ENCODE data around the gene DOCK4.
A peak's percentile ranks its signal among the peaks of the same experiment; 100 is the strongest.

Gene DOCK4

DNA sequence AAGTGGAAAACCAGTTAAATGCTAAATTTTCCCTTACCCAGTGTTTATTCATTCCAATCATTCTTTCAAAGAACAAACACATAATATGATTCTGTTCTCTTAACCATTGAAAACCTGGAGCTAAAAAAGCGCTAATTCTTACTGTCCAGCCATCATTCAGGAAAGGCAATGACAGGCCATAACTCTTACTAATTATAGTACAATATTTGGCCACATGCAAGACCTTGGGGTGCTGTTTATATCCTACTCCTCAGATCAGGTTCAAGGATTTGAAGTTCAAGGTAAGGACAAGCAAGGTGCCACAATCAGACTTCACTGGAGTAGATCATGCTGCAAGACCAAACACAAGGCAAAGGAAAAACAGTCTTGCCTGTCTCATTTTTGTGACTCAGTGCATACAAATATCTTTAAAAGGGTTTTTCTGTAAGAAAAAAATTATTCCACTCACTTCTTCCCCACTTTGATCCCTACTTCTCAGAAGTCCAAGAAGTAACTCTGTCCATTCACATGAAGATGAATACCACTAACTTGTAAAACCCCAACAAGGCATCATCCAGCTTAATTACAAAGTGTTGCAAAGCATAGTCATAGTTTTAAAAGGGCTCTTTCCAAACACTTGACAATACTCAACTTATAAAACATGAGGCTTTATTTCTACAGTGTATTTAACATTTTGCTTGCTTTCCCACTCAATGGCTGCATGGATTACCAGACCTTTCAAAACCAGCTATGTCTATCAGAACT, 153.0 kb downstream of the DOCK4 start:
- peak; percentile 25 for DNase-seq
- H4K8ac ChIP-seq (ENCODE audit: low read length) = no peak overlapping the region
- 55% methylated on average over 1 of the region's 1 CpG for WGBS

DNA sequence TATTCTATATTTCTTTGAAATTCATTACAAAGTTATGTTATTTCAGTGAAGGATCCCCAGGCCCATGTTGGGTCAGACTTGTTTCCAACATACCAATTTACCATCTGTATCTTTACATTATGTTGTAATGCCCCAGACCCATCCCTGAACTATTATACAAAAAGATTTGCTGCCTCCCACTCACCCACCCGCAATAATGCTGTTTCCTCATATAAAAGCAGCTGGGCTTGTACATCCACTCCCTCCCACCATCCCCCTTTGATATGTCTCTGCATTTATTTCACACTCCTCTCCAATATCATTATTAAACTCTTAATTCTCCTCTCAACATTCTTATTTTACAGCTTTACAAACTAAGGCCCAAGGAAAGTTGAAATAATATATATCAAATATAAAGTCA, 153.7 kb downstream of the DOCK4 start:
- Histone ChIP-seq H3K4me2 (ENCODE audit: low read length, poor library complexity, severe bottlenecking) (no peak overlapping the region), H2BK120ac (ENCODE audit: low read depth, low read length) (no peak overlapping the region)
- no peak for DNase-seq

More for the DNA sequence above, 153.0 kb downstream of the DOCK4 start:
- Histone ChIP-seq H2AFZ (ENCODE audit: low read depth, low read length) (no peak overlapping the region), H3K27ac (ENCODE audit: low read length, poor library complexity, severe bottlenecking) (no peak overlapping the region), H3K9me3 (ENCODE audit: control insufficient read depth, low read length) (no peaks in the 10 kb centered on the region), H3K27me3 (ENCODE audit: control insufficient read depth in 1 of 2, insufficient read depth in 1 of 2, low read length in 2 of 2) (no peaks in the 10 kb centered on the region), H3K23ac (ENCODE audit: low read length in 2 of 2) (no peak overlapping the region), H3K79me1 (replicated peaks; ENCODE audit: low read length, poor library complexity, severe bottlenecking) (peaks cover 13% of the 10 kb centered on the region), H3K4me3 (ENCODE audit: insufficient read depth in 1 of 2, low read depth in 1 of 2, low read length in 2 of 2) (no peak overlapping the region), H3K14ac (ENCODE audit: low read length in 2 of 2) (no peak overlapping the region), H2BK12ac (ENCODE audit: low read length in 2 of 2) (no peak overlapping the region), H2BK15ac (ENCODE audit: low read depth, poor library complexity, severe bottlenecking) (no peak overlapping the region), H4K91ac (ENCODE audit: low read length) (no peak overlapping the region), H2AK5ac (ENCODE audit: low read length, severe bottlenecking) (no peak overlapping the region), H3K18ac (ENCODE audit: low read depth in 1 of 2, low read length in 2 of 2) (no peak overlapping the region), H3K4me2 (ENCODE audit: low read length, poor library complexity, severe bottlenecking) (no peak overlapping the region), H2BK120ac (ENCODE audit: low read depth, low read length) (no peak overlapping the region), H3K9ac (ENCODE audit: low read length) (no peak overlapping the region), H3K4me1 (ENCODE audit: control insufficient read depth, insufficient read depth, low read depth, low read length) (peaks cover 5% of the 10 kb centered on the region), H2BK5ac (ENCODE audit: low read depth, low read length, poor library complexity, severe bottlenecking) (no peak overlapping the region), H3K36me3 (ENCODE audit: control insufficient read depth in 1 of 2, insufficient read depth in 2 of 2, low read depth in 1 of 2, low read length in 2 of 2) (no peaks in the 10 kb centered on the region), H3K4ac (ENCODE audit: low read depth in 1 of 2, low read length in 2 of 2) (no peak overlapping the region)

DNA sequence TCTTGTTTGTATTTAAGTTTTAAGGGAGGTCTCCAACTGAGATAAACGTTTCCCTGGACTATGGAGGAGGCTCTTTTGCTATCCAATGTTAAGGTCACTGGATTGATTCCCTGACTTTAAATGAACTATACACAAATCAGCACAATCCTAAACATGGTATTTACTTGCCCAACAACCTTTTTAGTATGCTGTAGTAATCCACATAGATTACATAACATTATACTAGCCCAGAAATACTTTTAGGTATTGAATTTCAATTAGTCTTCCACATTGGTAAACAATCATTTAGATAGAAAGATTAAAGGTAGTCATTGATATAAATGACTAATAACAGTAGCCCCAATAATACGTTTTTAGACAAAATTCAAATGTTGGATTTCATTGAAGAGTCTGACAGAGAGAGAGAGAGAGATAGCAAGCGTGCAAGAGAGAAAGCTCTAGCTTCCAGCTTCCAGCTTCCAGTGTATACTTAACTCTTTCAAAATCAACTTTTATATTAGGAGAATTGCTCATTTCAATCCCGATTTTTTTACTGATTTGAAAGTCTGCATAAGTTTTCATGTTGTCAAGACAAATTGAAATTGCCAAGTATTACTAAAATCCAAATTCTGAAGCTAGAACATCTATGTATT, 155.8 kb downstream of the DOCK4 start:
- Histone ChIP-seq H3K27ac (ENCODE audit: low read length, poor library complexity, severe bottlenecking) (no peak overlapping the region), H3K4me3 (ENCODE audit: insufficient read depth in 1 of 2, low read depth in 1 of 2, low read length in 2 of 2) (no peak overlapping the region), H3K36me3 (ENCODE audit: control insufficient read depth in 1 of 2, insufficient read depth in 2 of 2, low read depth in 1 of 2, low read length in 2 of 2) (peaks cover 0 to 3% of the 10 kb centered on the region in 2 experiments), H3K23ac (ENCODE audit: low read length in 2 of 2) (no peak overlapping the region), H2BK15ac (ENCODE audit: low read depth, poor library complexity, severe bottlenecking) (no peak overlapping the region), H2BK120ac (ENCODE audit: low read depth, low read length) (no peak overlapping the region), H3K4ac (ENCODE audit: low read depth in 1 of 2, low read length in 2 of 2) (no peak overlapping the region), H2BK12ac (ENCODE audit: low read length in 2 of 2) (no peak overlapping the region), H3K27me3 (ENCODE audit: control insufficient read depth in 1 of 2, insufficient read depth in 1 of 2, low read length in 2 of 2) (no peaks in the 10 kb centered on the region), H2AK5ac (ENCODE audit: low read length, severe bottlenecking) (no peak overlapping the region), H2BK5ac (ENCODE audit: low read depth, low read length, poor library complexity, severe bottlenecking) (no peak overlapping the region), H3K9me3 (ENCODE audit: control insufficient read depth, low read length) (no peaks in the 10 kb centered on the region), H3K14ac (ENCODE audit: low read length in 2 of 2) (no peak overlapping the region), H2AFZ (ENCODE audit: low read depth, low read length) (no peak overlapping the region), H3K4me1 (ENCODE audit: control insufficient read depth, insufficient read depth, low read depth, low read length) (peaks cover 6% of the 10 kb centered on the region), H3K4me2 (ENCODE audit: low read length, poor library complexity, severe bottlenecking) (no peak overlapping the region), H3K79me1 (replicated peaks; ENCODE audit: low read length, poor library complexity, severe bottlenecking) (peaks cover 15% of the 10 kb centered on the region), H3K18ac (ENCODE audit: low read depth in 1 of 2, low read length in 2 of 2) (no peak overlapping the region), H4K8ac (ENCODE audit: low read length) (no peak overlapping the region), H3K9ac (ENCODE audit: low read length) (no peak overlapping the region), H4K91ac (ENCODE audit: low read length) (no peak overlapping the region)
- DNase-seq = no peak
- 100% methylated on average over 1 of the region's 4 CpGs for WGBS

More for the DNA sequence above, 153.7 kb downstream of the DOCK4 start:
- H3K9ac ChIP-seq (ENCODE audit: low read length) = no peak overlapping the region
- H3K27ac ChIP-seq (ENCODE audit: low read length, poor library complexity, severe bottlenecking) = no peak overlapping the region
- no peak overlapping the region for H4K91ac ChIP-seq (ENCODE audit: low read length)
- no peak overlapping the region for H3K18ac ChIP-seq (ENCODE audit: low read depth in 1 of 2, low read length in 2 of 2)
- H2AK5ac ChIP-seq (ENCODE audit: low read length, severe bottlenecking) = no peak overlapping the region
- no peak overlapping the region for H3K4me3 ChIP-seq (ENCODE audit: insufficient read depth in 1 of 2, low read depth in 1 of 2, low read length in 2 of 2)
- H3K36me3 ChIP-seq (ENCODE audit: control insufficient read depth in 1 of 2, insufficient read depth in 2 of 2, low read depth in 1 of 2, low read length in 2 of 2) = peaks cover 0 to 3% of the 10 kb centered on the region in 2 experiments
- H2BK15ac ChIP-seq (ENCODE audit: low read depth, poor library complexity, severe bottlenecking) = no peak overlapping the region
- no peak overlapping the region for H3K4ac ChIP-seq (ENCODE audit: low read depth in 1 of 2, low read length in 2 of 2)
- peaks cover 5% of the 10 kb centered on the region for H3K4me1 ChIP-seq (ENCODE audit: control insufficient read depth, insufficient read depth, low read depth, low read length)
- no peak overlapping the region for H4K8ac ChIP-seq (ENCODE audit: low read length)
- H3K14ac ChIP-seq (ENCODE audit: low read length in 2 of 2) = no peak overlapping the region
- H2AFZ ChIP-seq (ENCODE audit: low read depth, low read length) = no peak overlapping the region
- H3K9me3 ChIP-seq (ENCODE audit: control insufficient read depth, low read length) = no peaks in the 10 kb centered on the region
- no peaks in the 10 kb centered on the region for H3K27me3 ChIP-seq (ENCODE audit: control insufficient read depth in 1 of 2, insufficient read depth in 1 of 2, low read length in 2 of 2)
- no peak overlapping the region for H2BK12ac ChIP-seq (ENCODE audit: low read length in 2 of 2)
- H3K79me1 ChIP-seq (replicated peaks; ENCODE audit: low read length, poor library complexity, severe bottlenecking) = peaks cover 17% of the 10 kb centered on the region
- no peak overlapping the region for H3K23ac ChIP-seq (ENCODE audit: low read length in 2 of 2)
- 95% methylated on average over 1 of the region's 1 CpG for WGBS
- no peak overlapping the region for H2BK5ac ChIP-seq (ENCODE audit: low read depth, low read length, poor library complexity, severe bottlenecking)

DNA sequence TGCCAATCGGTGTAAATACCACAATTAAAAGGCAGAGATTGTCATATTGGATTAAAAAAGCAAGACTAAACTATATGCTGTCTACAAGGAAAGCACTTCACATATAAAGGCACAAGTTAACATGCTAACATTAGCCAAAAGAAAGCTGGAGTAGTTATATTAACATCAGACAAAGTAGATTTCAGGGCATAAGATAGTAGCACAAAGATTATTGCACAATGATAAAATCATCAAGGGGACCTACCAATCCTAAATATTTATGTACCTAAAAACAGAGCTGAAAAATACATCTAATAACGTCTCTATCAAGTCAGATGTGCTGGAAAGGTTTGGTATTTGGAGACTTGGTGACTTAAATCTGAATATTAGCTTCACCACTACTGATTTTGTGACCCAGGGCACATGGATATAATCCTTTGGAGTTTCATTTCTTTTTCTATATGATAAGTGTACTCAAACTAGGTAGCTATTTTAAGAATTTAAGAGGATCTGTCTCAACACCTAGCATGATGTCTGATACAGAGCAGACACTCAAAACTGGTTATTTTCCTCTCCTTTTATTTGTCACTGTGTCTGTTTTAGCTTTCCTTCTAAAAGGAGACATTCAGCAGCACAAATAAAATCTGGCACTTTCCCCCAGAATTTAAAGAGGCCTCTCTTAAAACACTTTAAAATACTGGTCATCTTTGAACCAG, 156.5 kb downstream of the DOCK4 start:
- WGBS = no CpG with 5 or more reads among the region's 2 CpGs
- DNase-seq = no peak

More for the DNA sequence above, 156.5 kb downstream of the DOCK4 start:
- no peak overlapping the region for H4K91ac ChIP-seq (ENCODE audit: low read length)
- no peak overlapping the region for H3K27ac ChIP-seq (ENCODE audit: low read length, poor library complexity, severe bottlenecking)
- no peak overlapping the region for H3K4ac ChIP-seq (ENCODE audit: low read depth in 1 of 2, low read length in 2 of 2)
- H3K4me2 ChIP-seq (ENCODE audit: low read length, poor library complexity, severe bottlenecking) = no peak overlapping the region
- H2BK120ac ChIP-seq (ENCODE audit: low read depth, low read length) = no peak overlapping the region
- H4K8ac ChIP-seq (ENCODE audit: low read length) = no peak overlapping the region
- H3K27me3 ChIP-seq (ENCODE audit: control insufficient read depth in 1 of 2, insufficient read depth in 1 of 2, low read length in 2 of 2) = no peaks in the 10 kb centered on the region
- H3K18ac ChIP-seq (ENCODE audit: low read depth in 1 of 2, low read length in 2 of 2) = no peak overlapping the region
- H2BK12ac ChIP-seq (ENCODE audit: low read length in 2 of 2) = no peak overlapping the region
- H3K9me3 ChIP-seq (ENCODE audit: control insufficient read depth, low read length) = no peaks in the 10 kb centered on the region
- no peak overlapping the region for H3K23ac ChIP-seq (ENCODE audit: low read length in 2 of 2)
- H3K4me1 ChIP-seq (ENCODE audit: control insufficient read depth, insufficient read depth, low read depth, low read length) = peaks cover 6% of the 10 kb centered on the region
- peaks cover 15% of the 10 kb centered on the region for H3K79me1 ChIP-seq (replicated peaks; ENCODE audit: low read length, poor library complexity, severe bottlenecking)
- peaks cover 0 to 3% of the 10 kb centered on the region in 2 experiments for H3K36me3 ChIP-seq (ENCODE audit: control insufficient read depth in 1 of 2, insufficient read depth in 2 of 2, low read depth in 1 of 2, low read length in 2 of 2)
- no peak overlapping the region for H3K14ac ChIP-seq (ENCODE audit: low read length in 2 of 2)
- no peak overlapping the region for H3K9ac ChIP-seq (ENCODE audit: low read length)
- H2BK15ac ChIP-seq (ENCODE audit: low read depth, poor library complexity, severe bottlenecking) = no peak overlapping the region
- H2BK5ac ChIP-seq (ENCODE audit: low read depth, low read length, poor library complexity, severe bottlenecking) = no peak overlapping the region
- H2AFZ ChIP-seq (ENCODE audit: low read depth, low read length) = no peak overlapping the region
- H2AK5ac ChIP-seq (ENCODE audit: low read length, severe bottlenecking) = no peak overlapping the region
- no peak overlapping the region for H3K4me3 ChIP-seq (ENCODE audit: insufficient read depth in 1 of 2, low read depth in 1 of 2, low read length in 2 of 2)
